Activated CD8-positive, alpha-beta memory T cell treated with anti-CD3 and anti-CD28 coated beads for 36 hours (primary cell): ENCODE measurements around the gene KCNQ1. TPM values are rescaled to one million over a fixed set of nuclear protein-coding genes. Genes with fewer than 3 reads are reported as not detected.

Experiments used
- CTCF ChIA-PET: fragments of 350-600 bp; sonication (Branson Sonifier 250); formaldehyde crosslinking; loops from one replicate; lab custom pipeline; 2021; ENCODE audit warnings: antibody characterized with exemption; lab: Charles Lee
- POLR2A ChIA-PET: fragments of 350-600 bp; sonication (Branson Sonifier 250); formaldehyde crosslinking; loops from one replicate; lab custom pipeline; 2021; ENCODE audit warnings: antibody characterized with exemption; lab: Charles Lee
- total RNA-seq, 2 experiments: library from RNA; stranded (reverse); gene quantifications; one replicate each; pipeline ENCODE4 v1.2.3, GENCODE V29; 2021

The KCNQ1 gene
- total RNA-seq, 2 experiments from 2014 or later, result 3.1 to 3.9 TPM

GRCh38 chr11:2521733-2522630, 77.2 kb downstream of the KCNQ1 start:
- POLR2A ChIA-PET, result no interaction called here
- CTCF ChIA-PET, result interaction anchor here (0.9 to 1.7 kb wide), 2 partner anchors 9 to 11 kb away, joined by 3 to 7 read pairs; no protein-coding TSS in a partner anchor

GRCh38 chr11:2522631-2523255, 77.9 kb downstream of the KCNQ1 start:
- ChIA-PET POLR2A (no interaction called here), CTCF (interaction anchor here (0.9 to 1.7 kb wide), 2 partner anchors 8 to 10 kb away, joined by 3 to 7 read pairs; no protein-coding TSS in a partner anchor)

GRCh38 chr11:2523821-2524391, 79.1 kb downstream of the KCNQ1 start:
- POLR2A ChIA-PET, result no interaction called here

GRCh38 chr11:2524446-2525165, 79.8 kb downstream of the KCNQ1 start:
- ChIA-PET CTCF (interaction anchor here (1.8 kb wide), 1 partner anchor 220 kb away, joined by 4 read pairs; no protein-coding TSS in a partner anchor), POLR2A (no interaction called here)

More at GRCh38 chr11:2523821-2524391, 79.1 kb downstream of the KCNQ1 start:
- CTCF ChIA-PET, result no interaction called here

- ChIA-PET POLR2A (no interaction called here), CTCF (interaction anchor here (1.8 kb wide), 1 partner anchor 220 kb away, joined by 4 read pairs; no protein-coding TSS in a partner anchor)
Measured at GRCh38 chr11:2525166-2525861, 80.5 kb downstream of the KCNQ1 start.

GRCh38 chr11:2525941-2526807, 81.4 kb downstream of the KCNQ1 start:
- CTCF ChIA-PET, result interaction anchor here (1.3 to 1.8 kb wide), 2 partner anchors 221 to 362 kb away, joined by 3 to 4 read pairs; no protein-coding TSS in a partner anchor
- POLR2A ChIA-PET, result no interaction called here

GRCh38 chr11:2526808-2527381, 82.1 kb downstream of the KCNQ1 start:
- ChIA-PET POLR2A (no interaction called here), CTCF (interaction anchor here (1.3 kb wide), 1 partner anchor 361 kb away, joined by 3 read pairs; no protein-coding TSS in a partner anchor)

GRCh38 chr11:2527621-2528291, 82.9 kb downstream of the KCNQ1 start:
- POLR2A ChIA-PET, result no interaction called here
- CTCF ChIA-PET, result interaction anchor here (1.0 to 1.2 kb wide), 4 partner anchors 24 to 364 kb away, joined by 3 to 4 read pairs (median 3); no protein-coding TSS in a partner anchor

- CTCF ChIA-PET, result interaction anchor here (1.0 to 1.2 kb wide), 5 partner anchors 25 to 363 kb away, joined by 3 to 4 read pairs (median 3); no protein-coding TSS in a partner anchor
- POLR2A ChIA-PET, result no interaction called here
Measured at GRCh38 chr11:2528301-2529050, 83.7 kb downstream of the KCNQ1 start.

- ChIA-PET POLR2A (no interaction called here), CTCF (interaction anchor here (0.6 to 1.2 kb wide), 3 partner anchors 101 to 108 kb away, joined by 3 read pairs; no protein-coding TSS in a partner anchor)
Measured at GRCh38 chr11:2529173-2529572, 84.4 kb downstream of the KCNQ1 start.

GRCh38 chr11:2529636-2530035, 84.8 kb downstream of the KCNQ1 start:
- ChIA-PET POLR2A (no interaction called here), CTCF (interaction anchor here (0.6 kb wide), 1 partner anchor 108 kb away, joined by 3 read pairs; no protein-coding TSS in a partner anchor)

GRCh38 chr11:2530131-2530854, 85.5 kb downstream of the KCNQ1 start:
- ChIA-PET POLR2A (no interaction called here), CTCF (interaction anchor here (0.8 to 8.4 kb wide), 13 partner anchors 8 to 560 kb away, joined by 3 to 268 read pairs (median 5); partner anchors contain the start of genes C11orf21, CDKN1C, PHLDA2 and TRPM5)

- POLR2A ChIA-PET, result no interaction called here
- CTCF ChIA-PET, result interaction anchor here (0.5 to 8.4 kb wide), 16 partner anchors 9 to 560 kb away, joined by 3 to 268 read pairs (median 4); partner anchors contain the start of genes C11orf21, CDKN1C, PHLDA2 and TRPM5
Measured at GRCh38 chr11:2530855-2531200, 86.0 kb downstream of the KCNQ1 start.

GRCh38 chr11:2531277-2531986, 86.6 kb downstream of the KCNQ1 start:
- CTCF ChIA-PET, result interaction anchor here (0.5 to 8.4 kb wide), 23 partner anchors 9 to 559 kb away, joined by 3 to 268 read pairs (median 4); partner anchors contain the start of genes C11orf21, CDKN1C, PHLDA2 and TRPM5
- POLR2A ChIA-PET, result no interaction called here
